ENCODE results near the gene CD8B.

Gene CD8B

GRCh38 chr2:86768189-86768949 is 93.3 kb downstream of the CD8B start:
- no peak overlapping the region for H3K4me3 ChIP-seq (ENCODE audit: low read depth, low read length)
- no peak for DNase-seq (ENCODE audit: low read depth, low spot score)
- in situ Hi-C loops (cut with HindIII; ENCODE audit: low sequenced_read_pairs), result no loop called here
- TF ChIP-seq, protein P1, sequence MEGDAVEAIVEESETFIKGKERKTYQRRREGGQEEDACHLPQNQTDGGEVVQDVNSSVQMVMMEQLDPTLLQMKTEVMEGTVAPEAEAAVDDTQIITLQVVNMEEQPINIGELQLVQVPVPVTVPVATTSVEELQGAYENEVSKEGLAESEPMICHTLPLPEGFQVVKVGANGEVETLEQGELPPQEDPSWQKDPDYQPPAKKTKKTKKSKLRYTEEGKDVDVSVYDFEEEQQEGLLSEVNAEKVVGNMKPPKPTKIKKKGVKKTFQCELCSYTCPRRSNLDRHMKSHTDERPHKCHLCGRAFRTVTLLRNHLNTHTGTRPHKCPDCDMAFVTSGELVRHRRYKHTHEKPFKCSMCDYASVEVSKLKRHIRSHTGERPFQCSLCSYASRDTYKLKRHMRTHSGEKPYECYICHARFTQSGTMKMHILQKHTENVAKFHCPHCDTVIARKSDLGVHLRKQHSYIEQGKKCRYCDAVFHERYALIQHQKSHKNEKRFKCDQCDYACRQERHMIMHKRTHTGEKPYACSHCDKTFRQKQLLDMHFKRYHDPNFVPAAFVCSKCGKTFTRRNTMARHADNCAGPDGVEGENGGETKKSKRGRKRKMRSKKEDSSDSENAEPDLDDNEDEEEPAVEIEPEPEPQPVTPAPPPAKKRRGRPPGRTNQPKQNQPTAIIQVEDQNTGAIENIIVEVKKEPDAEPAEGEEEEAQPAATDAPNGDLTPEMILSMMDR (IDR thresholded peaks at IDR 0.05; ENCODE audit: low read depth, low read length), result no peak

All from astrocyte of the spinal cord (primary cell).